A673 (cell line): ENCODE measurements around the gene PDE4B. TPM values are rescaled to one million over a fixed set of nuclear protein-coding genes. Genes with fewer than 3 reads are reported as not detected.

Source experiments
- BruUV-seq: library from RNA; stranded (reverse); fragments of 400-500 nt; replicated peaks from 2 replicates; lab custom pipeline; 2021; lab: Mats Ljungman, UMichigan
- CTCF ChIA-PET: fragments of 300-600 bp; sonication (Branson Sonifier 250); formaldehyde crosslinking; loops from one replicate; lab custom pipeline; 2022; ENCODE audit warnings: antibody characterized with exemption; lab: Charles Lee
- POLR2A ChIA-PET: fragments of 300-600 bp; sonication (Branson Sonifier 250); formaldehyde crosslinking; loops from one replicate; lab custom pipeline; 2022; ENCODE audit warnings: antibody characterized with exemption; ENCODE audit not compliant: low non-redundant PET; lab: Charles Lee
- DNase-seq: peaks from one replicate; pipeline ENCODE4 v3.0.0-alpha.2; 2015; ENCODE audit warnings: low spot score
- H3K27ac ChIP-seq: fragments of 200-600 bp; sonication (generic); 2 replicates; pipeline ENCODE4 v1.5.1; 2016; ENCODE audit warnings: mixed run types, low read depth, mild to moderate bottlenecking, mixed read lengths, antibody characterized with exemption, low read length; ENCODE audit not compliant: poor library complexity, severe bottlenecking
- H3K27me3 ChIP-seq: fragments of 200-600 bp; sonication (generic); replicated peaks from 2 replicates; pipeline ENCODE4 v1.6.1; 2017; ENCODE audit warnings: mixed run types, low read depth, mild to moderate bottlenecking, mixed read lengths, antibody characterized with exemption, low read length; ENCODE audit not compliant: insufficient read depth, poor library complexity
- H3K36me3 ChIP-seq: fragments of 200-600 bp; sonication (generic); 2 replicates; pipeline ENCODE4 v1.6.1; 2016; ENCODE audit warnings: mixed run types, mild to moderate bottlenecking, mixed read lengths, antibody characterized with exemption, low read length; ENCODE audit not compliant: insufficient read depth, poor library complexity, severe bottlenecking
- H3K4me1 ChIP-seq: fragments of 200-600 bp; sonication (generic); 2 replicates; pipeline ENCODE4 v1.6.1; 2017; ENCODE audit warnings: mixed run types, mild to moderate bottlenecking, mixed read lengths, antibody characterized with exemption, low read length; ENCODE audit not compliant: insufficient read depth, poor library complexity, severe bottlenecking
- H3K4me3 ChIP-seq: fragments of 200-600 bp; sonication (generic); 2 replicates; pipeline ENCODE4 v1.5.1; 2016; ENCODE audit warnings: low read depth, mixed run types, mild to moderate bottlenecking, mixed read lengths, low read length; ENCODE audit not compliant: poor library complexity, severe bottlenecking
- H3K9me3 ChIP-seq: fragments of 200-600 bp; sonication (generic); 2 replicates; pipeline ENCODE4 v1.6.1; 2016; ENCODE audit warnings: mixed run types, low read depth, mild to moderate bottlenecking, mixed read lengths, antibody characterized with exemption, low read length; ENCODE audit not compliant: poor library complexity, severe bottlenecking
- CTCF ChIP-seq: fragments of 300-800, 200-600 bp; sonication (generic); conservative IDR thresholded peaks from 2 replicates; pipeline ENCODE4 v1.5.1; 2017; ENCODE audit warnings: low read depth, mild to moderate bottlenecking, antibody characterized with exemption, low read length, moderate library complexity, mixed read lengths
- EZH2 ChIP-seq: fragments of 200-600 bp; sonication (generic); IDR thresholded peaks from 2 replicates; pipeline ENCODE4 v1.6.1; 2017; ENCODE audit warnings: borderline replicate concordance, low read depth, mild to moderate bottlenecking, mixed read lengths, antibody characterized with exemption, low read length; ENCODE audit not compliant: poor library complexity, severe bottlenecking
- intact Hi-C: fragments of 100-400 bp; cut with micrococcal nuclease; formaldehyde crosslinking; loops from one replicate; pipeline ENCODE4 v1.10.0; 2022; ENCODE audit not compliant: unreplicated experiment
- total RNA-seq: library from RNA; stranded (reverse); gene quantifications from 2 replicates; pipeline ENCODE4 v1.2.3, GENCODE V29; 2021

The PDE4B gene
- total RNA-seq, 1 experiment from 2014 or later, result 20.0 TPM

- Histone ChIP-seq H3K9me3 (no peaks in the 10 kb centered on the region), H3K4me3 (no peak overlapping the region), H3K36me3 (no peaks in the 10 kb centered on the region), H3K4me1 (peaks cover 19% of the 10 kb centered on the region), H3K27me3 (no peaks in the 10 kb centered on the region), H3K27ac (no peak overlapping the region)
- POLR2A ChIA-PET, result no interaction called here
- intact Hi-C loops, result no loop called here
- CTCF ChIA-PET, result no interaction called here
- DNase-seq, result no peak
- TF ChIP-seq CTCF (no peak), EZH2 (no peak)
- BruUV-seq, result no TSS peak
Measured at GRCh38 chr1:66327588-66327987, 534.9 kb downstream of the PDE4B start.

GRCh38 chr1:66328896-66329295 is 536.2 kb downstream of the PDE4B start:
- no peak for DNase-seq
- CTCF ChIA-PET, result no interaction called here
- POLR2A ChIA-PET, result no interaction called here
- H3K36me3 ChIP-seq, result no peaks in the 10 kb centered on the region
- intact Hi-C loops, result no loop called here
- H3K27me3 ChIP-seq, result no peaks in the 10 kb centered on the region
- no peaks in the 10 kb centered on the region for H3K9me3 ChIP-seq
- no peak overlapping the region for H3K4me3 ChIP-seq
- H3K4me1 ChIP-seq, result peaks cover 22% of the 10 kb centered on the region
- BruUV-seq, result no TSS peak
- TF ChIP-seq CTCF (no peak), EZH2 (no peak)
- no peak overlapping the region for H3K27ac ChIP-seq

GRCh38 chr1:66330722-66331141 is 538.0 kb downstream of the PDE4B start:
- no peak overlapping the region for H3K27ac ChIP-seq
- no peaks in the 10 kb centered on the region for H3K27me3 ChIP-seq
- no peaks in the 10 kb centered on the region for H3K36me3 ChIP-seq
- no peak overlapping the region for H3K4me3 ChIP-seq
- ChIA-PET POLR2A (no interaction called here), CTCF (interaction anchor here (1.1 kb wide), 1 partner anchor 116 kb away, joined by 3 read pairs; no protein-coding TSS in a partner anchor)
- BruUV-seq, result no TSS peak
- DNase-seq, result no peak
- TF ChIP-seq EZH2, result no peak
- no peak for TF ChIP-seq CTCF
- peaks cover 39% of the 10 kb centered on the region for H3K4me1 ChIP-seq
- no peaks in the 10 kb centered on the region for H3K9me3 ChIP-seq
- intact Hi-C loops, result loop anchor here (5.0 to 10.0 kb wide), 2 partner anchors 78 to 114 kb away; no protein-coding TSS in a partner anchor
